ENCODE data around the gene ABL2.
A peak's percentile ranks its signal among the peaks of the same experiment; 100 is the strongest.
"Not testable (repeated sequence)": the region's sequence is repeated elsewhere in the genome, so short reads cannot be mapped to it uniquely, and the experiment has no call there.

The ABL2 gene

GRCh38 chr1:179146476-179146875 is 83.0 kb downstream of the ABL2 start:
- no peak overlapping the region for H3K4me3 ChIP-seq (ENCODE audit: low read length)
- TF ChIP-seq CTCF (conservative IDR thresholded peaks at IDR 0.05; ENCODE audit: low read depth, low read length): no peak
- DNase-seq (ENCODE audit: low read depth): peak; percentile 96

GRCh38 chr1:179145521-179145920 is 84.0 kb downstream of the ABL2 start:
- H3K4me3 ChIP-seq (ENCODE audit: low read length): no peak overlapping the region
- TF ChIP-seq CTCF (conservative IDR thresholded peaks at IDR 0.05; ENCODE audit: low read depth, low read length): no peak
- DNase-seq (ENCODE audit: low read depth): no peak

- TF ChIP-seq CTCF (conservative IDR thresholded peaks at IDR 0.05; ENCODE audit: low read depth, low read length): no peak
- no peak overlapping the region for H3K4me3 ChIP-seq (ENCODE audit: low read length)
Observed at GRCh38 chr1:179144626-179145025, 84.9 kb downstream of the ABL2 start.

GRCh38 chr1:179143322-179143721 is 86.2 kb downstream of the ABL2 start:
- DNase-seq (ENCODE audit: low read depth): peak; percentile 72
- H3K4me3 ChIP-seq (ENCODE audit: low read length): peak overlapping the region; percentile 99
- no peak for TF ChIP-seq CTCF (conservative IDR thresholded peaks at IDR 0.05; ENCODE audit: low read depth, low read length)

More at GRCh38 chr1:179144626-179145025, 84.9 kb downstream of the ABL2 start:
- DNase-seq (ENCODE audit: low read depth): no peak

GRCh38 chr1:179142889-179143299 is 86.6 kb downstream of the ABL2 start:
- DNase-seq (ENCODE audit: low read depth): peak; percentile 94
- no peak for TF ChIP-seq CTCF (conservative IDR thresholded peaks at IDR 0.05; ENCODE audit: low read depth, low read length)
- peak overlapping the region; percentile 99 for H3K4me3 ChIP-seq (ENCODE audit: low read length)

GRCh38 chr1:179141592-179142251 is 87.8 kb downstream of the ABL2 start:
- no peak for DNase-seq (ENCODE audit: low read depth)
- peak overlapping the region; percentile 99 for H3K4me3 ChIP-seq (ENCODE audit: low read length)

GRCh38 chr1:179138755-179139154 is 90.7 kb downstream of the ABL2 start:
- peak overlapping the region; percentile 99 for H3K4me3 ChIP-seq (ENCODE audit: low read length)
- DNase-seq (ENCODE audit: low read depth): not testable (repeated sequence)

More at GRCh38 chr1:179141592-179142251, 87.8 kb downstream of the ABL2 start:
- TF ChIP-seq CTCF (conservative IDR thresholded peaks at IDR 0.05; ENCODE audit: low read depth, low read length): no peak
